ENCODE measurements around the gene HHAT. TPM values are rescaled to one million over a fixed set of nuclear protein-coding genes. Genes with fewer than 3 reads are reported as not detected.

The HHAT gene
- total RNA-seq, 4 donors from 2014 or later, result 0.31 to 0.33 (median 0.33) TPM; not detected in 1

DNA sequence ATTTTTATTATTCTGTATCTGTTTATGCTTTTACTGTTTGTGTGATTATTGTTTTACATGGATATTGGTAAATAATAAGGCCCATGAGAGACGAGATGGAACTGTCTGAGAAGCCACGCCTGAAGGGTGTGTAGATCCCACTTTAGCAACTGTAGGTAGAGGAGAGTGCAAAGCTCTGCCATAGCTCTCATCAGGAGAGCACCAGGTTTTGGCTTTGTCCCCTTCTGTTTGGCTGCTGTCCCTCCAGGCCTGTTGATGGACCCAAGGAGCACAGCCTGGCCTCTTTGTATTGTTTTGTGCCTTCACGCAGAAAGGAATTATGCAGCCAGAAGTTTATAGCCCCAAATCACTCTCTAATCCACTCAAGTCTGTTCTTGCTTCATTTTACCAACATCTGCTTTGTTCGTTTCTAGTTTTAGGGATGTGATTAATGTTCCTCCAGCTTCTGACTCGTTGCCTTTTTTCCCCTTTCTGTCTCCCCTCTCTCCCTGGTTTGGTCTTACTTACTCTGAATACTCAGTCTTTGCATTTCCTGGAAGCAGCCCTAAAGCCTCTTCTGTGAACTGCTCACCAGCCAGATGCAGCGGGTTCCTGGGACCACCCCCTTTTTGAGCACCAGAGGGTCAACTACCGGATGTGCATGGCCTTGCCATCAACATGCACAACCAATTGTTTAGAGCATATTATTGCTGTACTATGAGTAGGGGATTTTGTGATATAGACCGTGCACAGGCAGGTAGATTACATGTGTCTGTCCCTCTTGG lies 127.3 kb downstream of the HHAT start:
- intact Hi-C loops (cut with DNase I; ENCODE audit: low total_unique reads), result no loop called here

DNA sequence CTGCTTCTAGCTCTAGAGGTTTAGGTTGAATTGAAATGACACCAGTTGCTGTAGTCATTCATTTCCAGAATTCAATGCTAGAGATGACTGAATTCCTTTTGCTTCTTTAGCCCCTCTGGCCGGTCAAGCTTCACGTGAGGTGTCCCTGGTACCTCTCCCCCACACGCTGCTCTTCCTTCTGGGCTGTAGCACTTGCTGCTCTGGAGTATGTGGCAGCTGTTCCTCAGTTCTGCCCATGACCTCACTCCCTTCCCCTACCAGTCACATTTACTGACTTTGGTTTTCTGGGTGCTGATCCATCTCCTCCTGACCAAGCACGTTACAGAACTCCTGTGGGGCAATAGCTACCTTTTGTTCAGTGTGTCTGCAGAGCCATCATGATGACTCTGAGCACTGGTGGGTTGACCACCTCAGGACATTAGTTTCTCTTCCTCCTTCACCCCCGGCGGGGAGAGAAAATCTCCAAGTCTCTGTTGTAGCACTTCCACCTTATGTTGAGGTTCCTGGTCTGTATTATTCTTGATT lies 128.1 kb downstream of the HHAT start:
- H3K36me3 ChIP-seq, result no peaks in the 10 kb centered on the region

More for the DNA sequence above, 127.3 kb downstream of the HHAT start:
- no peak overlapping the region for H3K4me3 ChIP-seq
- DNase-seq, result no peak
- H3K27me3 ChIP-seq, result no peaks in the 10 kb centered on the region
- ATAC-seq, result no peak
- no peaks in the 10 kb centered on the region for H3K9me3 ChIP-seq
- no peak for TF ChIP-seq POLR2A (IDR thresholded peaks at IDR 0.05)
- H3K36me3 ChIP-seq, result no peaks in the 10 kb centered on the region
- H3K27ac ChIP-seq, result no peak overlapping the region
- H3K4me1 ChIP-seq, result no peaks in the 10 kb centered on the region
- in situ Hi-C loops (cut with MboI; ENCODE audit: low sequenced_read_pairs in 4 of 4), result no loop called here

DNA sequence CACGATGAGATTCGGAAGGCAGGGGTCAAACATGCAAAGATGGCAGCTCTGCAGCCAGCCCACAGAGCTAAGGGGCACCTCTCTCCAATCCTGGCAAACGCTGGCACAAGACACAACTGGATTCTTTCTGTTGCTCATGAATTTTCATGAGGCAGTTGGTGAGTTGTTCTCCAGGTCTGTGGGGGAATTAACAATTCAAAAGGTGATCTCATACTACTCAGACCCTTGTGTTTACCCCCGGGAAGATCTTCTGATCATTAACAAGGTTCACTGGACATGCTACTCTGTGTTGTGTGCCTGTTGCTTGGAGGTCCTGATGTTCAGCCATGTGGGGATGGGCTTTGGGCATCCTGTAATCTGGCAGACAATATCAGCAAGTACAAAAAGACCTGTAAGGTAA lies 128.9 kb downstream of the HHAT start:
- no peak overlapping the region for H3K27ac ChIP-seq
- no peak overlapping the region for H3K4me3 ChIP-seq
- intact Hi-C loops (cut with DNase I; ENCODE audit: low total_unique reads), result no loop called here
- no peak for TF ChIP-seq POLR2A (IDR thresholded peaks at IDR 0.05)
- TF ChIP-seq, protein P1, sequence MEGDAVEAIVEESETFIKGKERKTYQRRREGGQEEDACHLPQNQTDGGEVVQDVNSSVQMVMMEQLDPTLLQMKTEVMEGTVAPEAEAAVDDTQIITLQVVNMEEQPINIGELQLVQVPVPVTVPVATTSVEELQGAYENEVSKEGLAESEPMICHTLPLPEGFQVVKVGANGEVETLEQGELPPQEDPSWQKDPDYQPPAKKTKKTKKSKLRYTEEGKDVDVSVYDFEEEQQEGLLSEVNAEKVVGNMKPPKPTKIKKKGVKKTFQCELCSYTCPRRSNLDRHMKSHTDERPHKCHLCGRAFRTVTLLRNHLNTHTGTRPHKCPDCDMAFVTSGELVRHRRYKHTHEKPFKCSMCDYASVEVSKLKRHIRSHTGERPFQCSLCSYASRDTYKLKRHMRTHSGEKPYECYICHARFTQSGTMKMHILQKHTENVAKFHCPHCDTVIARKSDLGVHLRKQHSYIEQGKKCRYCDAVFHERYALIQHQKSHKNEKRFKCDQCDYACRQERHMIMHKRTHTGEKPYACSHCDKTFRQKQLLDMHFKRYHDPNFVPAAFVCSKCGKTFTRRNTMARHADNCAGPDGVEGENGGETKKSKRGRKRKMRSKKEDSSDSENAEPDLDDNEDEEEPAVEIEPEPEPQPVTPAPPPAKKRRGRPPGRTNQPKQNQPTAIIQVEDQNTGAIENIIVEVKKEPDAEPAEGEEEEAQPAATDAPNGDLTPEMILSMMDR (IDR thresholded peaks at IDR 0.05 in 4 of 5, conservative IDR thresholded peaks at IDR 0.05 in 1 of 5), result no peak
- in situ Hi-C loops (cut with MboI; ENCODE audit: low sequenced_read_pairs in 4 of 4), result no loop called here
- H3K4me1 ChIP-seq, result no peaks in the 10 kb centered on the region
- ATAC-seq (no peak), DNase-seq (no peak)
- H3K36me3 ChIP-seq, result no peaks in the 10 kb centered on the region
- no peaks in the 10 kb centered on the region for H3K27me3 ChIP-seq
- no peaks in the 10 kb centered on the region for H3K9me3 ChIP-seq

More for the DNA sequence above, 128.1 kb downstream of the HHAT start:
- ATAC-seq, result no peak
- DNase-seq, result no peak
- Histone ChIP-seq H3K27me3 (no peaks in the 10 kb centered on the region), H3K4me3 (no peak overlapping the region), H3K9me3 (no peaks in the 10 kb centered on the region), H3K27ac (no peak overlapping the region), H3K4me1 (no peaks in the 10 kb centered on the region)
- in situ Hi-C loops (cut with MboI; ENCODE audit: low sequenced_read_pairs in 4 of 4), result no loop called here
- intact Hi-C loops (cut with DNase I; ENCODE audit: low total_unique reads), result no loop called here
- no peak for TF ChIP-seq POLR2A (IDR thresholded peaks at IDR 0.05)
- TF ChIP-seq, protein P1 (IDR thresholded peaks at IDR 0.05 in 4 of 5, conservative IDR thresholded peaks at IDR 0.05 in 1 of 5), result no peak

DNA sequence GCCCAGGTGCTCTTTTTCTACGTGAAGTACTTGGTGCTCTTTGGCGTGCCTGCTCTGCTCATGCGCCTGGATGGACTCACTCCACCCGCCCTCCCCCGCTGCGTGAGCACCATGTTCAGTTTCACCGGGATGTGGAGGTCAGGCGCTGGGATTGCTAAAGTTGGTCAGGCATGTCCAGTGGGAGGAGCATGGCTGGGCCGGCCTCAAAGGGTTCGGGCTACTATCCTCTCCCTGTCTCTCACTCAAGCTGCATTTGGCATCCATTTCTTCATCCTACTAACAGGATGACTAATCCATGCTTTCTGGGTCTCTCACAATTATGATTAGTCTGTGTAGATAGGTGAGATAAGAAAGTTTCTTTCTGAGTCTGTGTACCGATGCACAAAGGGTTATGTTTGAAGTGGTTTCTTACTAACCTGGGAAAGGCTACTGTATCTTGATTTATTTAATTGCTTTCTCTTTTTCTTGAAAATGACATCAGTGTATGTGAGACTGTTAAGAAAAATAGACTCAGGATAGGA lies 135.9 kb downstream of the HHAT start:
- intact Hi-C loops (cut with DNase I; ENCODE audit: low total_unique reads), result no loop called here
- no peak overlapping the region for H3K27ac ChIP-seq
- H3K27me3 ChIP-seq, result no peaks in the 10 kb centered on the region
- H3K36me3 ChIP-seq, result no peaks in the 10 kb centered on the region
- no peaks in the 10 kb centered on the region for H3K4me1 ChIP-seq
- H3K4me3 ChIP-seq, result no peak overlapping the region
- in situ Hi-C loops (cut with MboI; ENCODE audit: low sequenced_read_pairs in 4 of 4), result no loop called here
- no peak for ATAC-seq
- DNase-seq, result no peak
- TF ChIP-seq, protein P1 (IDR thresholded peaks at IDR 0.05 in 4 of 5, conservative IDR thresholded peaks at IDR 0.05 in 1 of 5), result no peak
- no peak for TF ChIP-seq POLR2A (IDR thresholded peaks at IDR 0.05)
- H3K9me3 ChIP-seq, result no peaks in the 10 kb centered on the region

DNA sequence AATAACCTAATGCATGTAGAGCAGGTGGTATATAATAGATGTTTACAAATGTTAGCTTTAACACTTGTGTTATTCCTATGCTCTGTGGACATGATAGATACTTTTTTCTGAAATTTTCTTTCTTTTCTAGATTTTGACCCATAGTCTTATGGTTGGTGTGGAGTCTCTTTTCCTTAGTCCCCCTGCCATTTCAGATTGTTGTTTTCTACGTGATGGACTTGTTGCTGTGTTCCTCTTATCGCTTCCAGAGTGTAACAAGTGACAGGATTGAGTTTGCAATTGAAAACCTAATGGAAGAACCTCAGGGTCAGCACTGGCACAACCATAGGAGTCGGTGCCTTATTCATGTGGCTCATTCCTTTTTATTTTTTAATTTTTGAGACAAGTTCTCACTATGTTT lies 136.4 kb downstream of the HHAT start:
- DNase-seq (no peak), ATAC-seq (no peak)
- Histone ChIP-seq H3K4me1 (no peaks in the 10 kb centered on the region), H3K27me3 (no peaks in the 10 kb centered on the region), H3K4me3 (no peak overlapping the region), H3K36me3 (no peaks in the 10 kb centered on the region), H3K9me3 (no peaks in the 10 kb centered on the region), H3K27ac (no peak overlapping the region)
- in situ Hi-C loops (cut with MboI; ENCODE audit: low sequenced_read_pairs in 4 of 4) (no loop called here), intact Hi-C loops (cut with DNase I; ENCODE audit: low total_unique reads) (no loop called here)
- TF ChIP-seq POLR2A (IDR thresholded peaks at IDR 0.05), result no peak
- TF ChIP-seq, protein P1 (IDR thresholded peaks at IDR 0.05 in 4 of 5, conservative IDR thresholded peaks at IDR 0.05 in 1 of 5), result no peak

All from gastrocnemius medialis (tissue), 4 donors.